ENCODE measurements around the gene DEFB127. TPM values are rescaled to one million over a fixed set of nuclear protein-coding genes. Genes with fewer than 3 reads are reported as not detected.
"Not testable (repeated sequence)": the region's sequence is repeated elsewhere in the genome, so short reads cannot be mapped to it uniquely, and the experiment has no call there.

The DEFB127 gene
- total RNA-seq: not detected

GRCh38 chr20:157154-157553, at the start of gene DEFB127:
Gene DEFB127, plus strand, starts transcription at chr20:157454. Its CDS starts 91 bp downstream, at chr20:157545.
- H3K27me3 Mint-ChIP-seq: peaks cover 39% of the 10 kb centered on the region
- no peaks in the 10 kb centered on the region for H3K4me1 Mint-ChIP-seq
- no peaks in the 10 kb centered on the region for H3K36me3 Mint-ChIP-seq (ENCODE audit: low read depth)
- H3K9me3 Mint-ChIP-seq: no peaks in the 10 kb centered on the region
- no peak within 1 kb of the TSS for H3K27ac Mint-ChIP-seq
- no peak for ATAC-seq (replicated peaks)
- no peak within 1 kb of the TSS for H3K4me3 Mint-ChIP-seq

- H3K4me3 Mint-ChIP-seq: no peak overlapping the region
- peaks cover 8% of the 10 kb centered on the region for H3K9me3 Mint-ChIP-seq
- H3K4me1 Mint-ChIP-seq: no peaks in the 10 kb centered on the region
- H3K27me3 Mint-ChIP-seq: peaks cover 25% of the 10 kb centered on the region
- no peak for ATAC-seq (replicated peaks)
- no peaks in the 10 kb centered on the region for H3K36me3 Mint-ChIP-seq (ENCODE audit: low read depth)
- H3K27ac Mint-ChIP-seq: no peak overlapping the region
Measured at GRCh38 chr20:112396-112795, 44.9 kb upstream of the DEFB127 start.

GRCh38 chr20:117518-117917, 39.7 kb upstream of the DEFB127 start:
- peaks cover 13% of the 10 kb centered on the region for H3K9me3 Mint-ChIP-seq
- no peak overlapping the region for H3K27ac Mint-ChIP-seq
- H3K4me1 Mint-ChIP-seq: no peaks in the 10 kb centered on the region
- no peaks in the 10 kb centered on the region for H3K36me3 Mint-ChIP-seq (ENCODE audit: low read depth)
- no peak overlapping the region for H3K4me3 Mint-ChIP-seq
- peaks cover 60% of the 10 kb centered on the region for H3K27me3 Mint-ChIP-seq
- ATAC-seq (replicated peaks): no peak

GRCh38 chr20:129786-130323, 27.4 kb upstream of the DEFB127 start:
- not testable (repeated sequence) for ATAC-seq (replicated peaks); H3K4me3 Mint-ChIP-seq; H3K27ac Mint-ChIP-seq; H3K4me1 Mint-ChIP-seq; H3K9me3 Mint-ChIP-seq; H3K36me3 Mint-ChIP-seq (ENCODE audit: low read depth)
- H3K27me3 Mint-ChIP-seq: peaks cover 15% of the 10 kb centered on the region

GRCh38 chr20:137668-138490, 19.4 kb upstream of the DEFB127 start:
- Mint-ChIP-seq H3K27ac (no peak overlapping the region), H3K4me1 (no peaks in the 10 kb centered on the region), H3K27me3 (peaks cover 34% of the 10 kb centered on the region), H3K4me3 (no peak overlapping the region), H3K36me3 (ENCODE audit: low read depth) (no peaks in the 10 kb centered on the region), H3K9me3 (peaks cover 5% of the 10 kb centered on the region)
- ATAC-seq (replicated peaks): no peak

- no peaks in the 10 kb centered on the region for H3K4me1 Mint-ChIP-seq
- no peak within 1 kb of the TSS for H3K27ac Mint-ChIP-seq
- H3K9me3 Mint-ChIP-seq: peaks cover 5% of the 10 kb centered on the region
- no peak within 1 kb of the TSS for H3K4me3 Mint-ChIP-seq
- peaks cover 48% of the 10 kb centered on the region for H3K27me3 Mint-ChIP-seq
- no peak for ATAC-seq (replicated peaks)
- no peaks in the 10 kb centered on the region for H3K36me3 Mint-ChIP-seq (ENCODE audit: low read depth)
Measured at GRCh38 chr20:142290-142689, 15.0 kb upstream of the DEFB127 start, which contains the start of gene DEFB126. Gene DEFB126, plus strand, starts transcription at chr20:142590. Its CDS starts 39 bp downstream, at chr20:142629.

GRCh38 chr20:145877-146276, 11.4 kb upstream of the DEFB127 start:
- Mint-ChIP-seq H3K4me3 (no peak overlapping the region), H3K27me3 (peaks cover 36% of the 10 kb centered on the region)

GRCh38 chr20:152131-152530, 5.1 kb upstream of the DEFB127 start:
- Mint-ChIP-seq H3K4me1 (no peaks in the 10 kb centered on the region), H3K27ac (no peak overlapping the region), H3K4me3 (no peak overlapping the region), H3K27me3 (peaks cover 33% of the 10 kb centered on the region), H3K36me3 (ENCODE audit: low read depth) (no peaks in the 10 kb centered on the region), H3K9me3 (no peaks in the 10 kb centered on the region)
- ATAC-seq (replicated peaks): no peak

More at GRCh38 chr20:145877-146276, 11.4 kb upstream of the DEFB127 start:
- H3K36me3 Mint-ChIP-seq (ENCODE audit: low read depth): no peaks in the 10 kb centered on the region
- H3K27ac Mint-ChIP-seq: no peak overlapping the region
- H3K9me3 Mint-ChIP-seq: no peaks in the 10 kb centered on the region
- H3K4me1 Mint-ChIP-seq: no peaks in the 10 kb centered on the region
- ATAC-seq (replicated peaks): no peak

GRCh38 chr20:164618-165017, 7.4 kb downstream of the DEFB127 start:
- H3K36me3 Mint-ChIP-seq (ENCODE audit: low read depth): no peaks in the 10 kb centered on the region
- no peak overlapping the region for H3K27ac Mint-ChIP-seq
- ATAC-seq (replicated peaks): no peak
- H3K27me3 Mint-ChIP-seq: peaks cover 12% of the 10 kb centered on the region
- H3K9me3 Mint-ChIP-seq: no peaks in the 10 kb centered on the region
- no peak overlapping the region for H3K4me3 Mint-ChIP-seq
- peaks cover 6% of the 10 kb centered on the region for H3K4me1 Mint-ChIP-seq

- H3K4me3 Mint-ChIP-seq: no peak overlapping the region
- H3K9me3 Mint-ChIP-seq: no peaks in the 10 kb centered on the region
- H3K27ac Mint-ChIP-seq: no peak overlapping the region
- ATAC-seq (replicated peaks): no peak
- H3K4me1 Mint-ChIP-seq: peaks cover 6% of the 10 kb centered on the region
- no peaks in the 10 kb centered on the region for H3K36me3 Mint-ChIP-seq (ENCODE audit: low read depth)
- H3K27me3 Mint-ChIP-seq: peaks cover 3% of the 10 kb centered on the region
Measured at GRCh38 chr20:168876-169275, 11.6 kb downstream of the DEFB127 start.

GRCh38 chr20:184288-184687, 27.0 kb downstream of the DEFB127 start:
- Mint-ChIP-seq H3K27ac (no peak overlapping the region), H3K27me3 (peaks cover 50% of the 10 kb centered on the region), H3K36me3 (ENCODE audit: low read depth) (no peaks in the 10 kb centered on the region), H3K9me3 (peaks cover 11% of the 10 kb centered on the region), H3K4me1 (no peaks in the 10 kb centered on the region), H3K4me3 (no peak overlapping the region)
- no peak for ATAC-seq (replicated peaks)

GRCh38 chr20:187733-188132, 30.5 kb downstream of the DEFB127 start:
- H3K36me3 Mint-ChIP-seq (ENCODE audit: low read depth): no peaks in the 10 kb centered on the region
- H3K4me3 Mint-ChIP-seq: no peak overlapping the region
- peaks cover 45% of the 10 kb centered on the region for H3K27me3 Mint-ChIP-seq
- no peak for ATAC-seq (replicated peaks)
- H3K4me1 Mint-ChIP-seq: no peaks in the 10 kb centered on the region
- no peak overlapping the region for H3K27ac Mint-ChIP-seq
- H3K9me3 Mint-ChIP-seq: peaks cover 11% of the 10 kb centered on the region

GRCh38 chr20:189611-190010, 32.4 kb downstream of the DEFB127 start, which contains the start of gene DEFB128:
Gene DEFB128, minus strand, starts transcription at chr20:189711. Its CDS starts 88 bp downstream, at chr20:189623.
- Mint-ChIP-seq H3K36me3 (ENCODE audit: low read depth) (no peaks in the 10 kb centered on the region), H3K27me3 (peaks cover 32% of the 10 kb centered on the region), H3K9me3 (no peaks in the 10 kb centered on the region), H3K27ac (no peak within 1 kb of the TSS), H3K4me3 (no peak within 1 kb of the TSS), H3K4me1 (no peaks in the 10 kb centered on the region)
- ATAC-seq (replicated peaks): no peak

- H3K27ac Mint-ChIP-seq: no peak overlapping the region
- H3K4me1 Mint-ChIP-seq: no peaks in the 10 kb centered on the region
- no peak for ATAC-seq (replicated peaks)
- no peak overlapping the region for H3K4me3 Mint-ChIP-seq
- no peaks in the 10 kb centered on the region for H3K9me3 Mint-ChIP-seq
- no peaks in the 10 kb centered on the region for H3K36me3 Mint-ChIP-seq (ENCODE audit: low read depth)
- H3K27me3 Mint-ChIP-seq: peaks cover 18% of the 10 kb centered on the region
Measured at GRCh38 chr20:198225-198624, 41.0 kb downstream of the DEFB127 start.

- Mint-ChIP-seq H3K36me3 (ENCODE audit: low read depth) (no peaks in the 10 kb centered on the region), H3K4me1 (no peaks in the 10 kb centered on the region), H3K9me3 (no peaks in the 10 kb centered on the region), H3K27ac (no peak overlapping the region), H3K4me3 (no peak overlapping the region), H3K27me3 (peaks cover 15% of the 10 kb centered on the region)
- ATAC-seq (replicated peaks): no peak
Measured at GRCh38 chr20:199996-200395, 42.7 kb downstream of the DEFB127 start.

Measured in activated T-helper 17 cell treated with anti-CD3 and anti-CD28 coated beads, Interleukin-2, amount 50 U/mL, for 72 hours (primary cell).